HepG2 (cell line): ENCODE data around the gene ABCB8. TPM values are rescaled to one million over a fixed set of nuclear protein-coding genes. Genes with fewer than 3 reads are reported as not detected.

Source experiments
- AHDC1 ChIP-seq: sonication (generic); formaldehyde crosslinking; IDR thresholded peaks from 2 replicates; pipeline ENCODE4 v1.5.1; 2020; ENCODE audit warnings: mild to moderate bottlenecking, missing genetic modification reagents, borderline replicate concordance
- ARID5B ChIP-seq: IDR thresholded peaks from 2 replicates; pipeline ENCODE4 v1.4.0; 2020; ENCODE audit warnings: mild to moderate bottlenecking, missing genetic modification reagents
- ETS1 ChIP-seq: sonication (generic); formaldehyde crosslinking; IDR thresholded peaks from 2 replicates; pipeline ENCODE4 v1.4.0; 2020; ENCODE audit warnings: missing genetic modification reagents
- HIVEP1 ChIP-seq: sonication (generic); formaldehyde crosslinking; IDR thresholded peaks from 2 replicates; pipeline ENCODE4 v1.4.0; 2020; ENCODE audit warnings: mild to moderate bottlenecking, missing genetic modification reagents
- HOXA3 ChIP-seq: sonication (generic); formaldehyde crosslinking; IDR thresholded peaks from 2 replicates; pipeline ENCODE4 v1.5.0; 2020; ENCODE audit warnings: missing genetic modification reagents
- KIAA2018 ChIP-seq: sonication (generic); formaldehyde crosslinking; IDR thresholded peaks from 2 replicates; pipeline ENCODE4 v1.5.0; 2020; ENCODE audit warnings: mild to moderate bottlenecking, missing genetic modification reagents, borderline replicate concordance
- MAZ ChIP-seq, 2 experiments: sonication (generic) in 1 of 2; formaldehyde crosslinking in 1 of 2; IDR thresholded peaks; 2 replicates each; pipeline versions ENCODE4 v1.5.0 to v1.6.1; 2012 to 2020; ENCODE audit warnings: low read depth in 2 of 2, mild to moderate bottlenecking in 2 of 2, borderline replicate concordance in 1 of 2, improper control_type of control experiment in 1 of 2, low read length in 1 of 2, missing genetic modification reagents in 1 of 2, moderate library complexity in 1 of 2
- XBP1 ChIP-seq: sonication (generic); formaldehyde crosslinking; IDR thresholded peaks from 2 replicates; pipeline ENCODE4 v1.5.0; 2020; ENCODE audit warnings: missing genetic modification reagents
- polyA plus RNA-seq, 8 experiments: library from polyadenylated mRNA; depleted of rRNA in 3 of 8; stranded (reverse) in 7 of 8; unstranded in 1 of 8; fragments of >200 nt; fragmentation: Illumina TruSeq in 4 of 8; extraction: Trizol in 4 of 8; gene quantifications; 2 replicates each; pipeline versions ENCODE4 v1.2.1 to v1.2.3, GENCODE V29; 2011 to 2016; ENCODE audit warnings: low read depth in 4 of 8, missing spikeins in 1 of 8, mixed read lengths in 1 of 8; ENCODE audit not compliant: insufficient read depth in 1 of 8
- total RNA-seq, 5 experiments: library from RNA; depleted of rRNA; stranded (reverse); fragments of >200 nt; fragmentation: Illumina TruSeq; extraction: Trizol; gene quantifications; 2 replicates each; pipeline ENCODE4 v1.2.3, GENCODE V29; 2016; ENCODE audit warnings: low read depth in 1 of 5

The ABCB8 gene
- total and polyA plus RNA-seq, 2 of the 13 experiments (the other 11 are each of a cell fraction or from before 2014, with no cell fraction given) = 6.6 to 16.7 TPM

- no peak for TF ChIP-seq ETS1
- TF ChIP-seq HOXA3 (CRISPR knock-in tag) = 0 out of 2 replicates have a peak, but pooled peaks have one; percentile 16
- TF ChIP-seq MAZ (IDR thresholded peaks at IDR 0.05; ENCODE audit: borderline replicate concordance, low read depth, low read length) = no peak
- no peak for TF ChIP-seq MAZ (CRISPR knock-in tag; IDR thresholded peaks at IDR 0.05; ENCODE audit: low read depth)
- no peak for TF ChIP-seq AHDC1 (CRISPR knock-in tag)
- no peak for TF ChIP-seq ARID5B (CRISPR knock-in tag)
- 0 out of 2 replicates have a peak, but pooled peaks have one; percentile 41 for TF ChIP-seq XBP1 (CRISPR knock-in tag)
- TF ChIP-seq HIVEP1 (CRISPR knock-in tag) = no peak
- TF ChIP-seq KIAA2018 = no peak
Measured at GRCh38 chr7:150983893-150984368, 44.3 kb upstream of the ABCB8 start (continued).
